Measurements from ENCODE around the gene LRRK1. TPM values are rescaled to one million over a fixed set of nuclear protein-coding genes. Genes with fewer than 3 reads are reported as not detected.
A peak's percentile ranks its signal among the peaks of the same experiment; 100 is the strongest.

LRRK1 gene
- total RNA-seq, 1 experiment from 2014 or later = 7.0 TPM

GRCh38 chr15:100911086-100911485, 8.1 kb upstream of the LRRK1 start:
- Histone ChIP-seq H2AFZ (ENCODE audit: low read length) (no peak overlapping the region), H3K79me2 (ENCODE audit: low read length) (no peaks in the 10 kb centered on the region), H3K9ac (ENCODE audit: low read length) (no peak overlapping the region), H3K9me3 (ENCODE audit: low read length) (no peaks in the 10 kb centered on the region), H3K4me3 (ENCODE audit: low read length) (no peak overlapping the region), H3K9me2 (replicated peaks; ENCODE audit: low read length) (no peaks in the 10 kb centered on the region), H4K20me1 (ENCODE audit: low read length) (peaks cover 55% of the 10 kb centered on the region), H3K27ac (ENCODE audit: low read length) (no peak overlapping the region), H3K27me3 (ENCODE audit: low read length) (no peaks in the 10 kb centered on the region), H3K4me1 (ENCODE audit: insufficient read depth, low read length) (peaks cover 11% of the 10 kb centered on the region; the same call in 1 of the 2 replicates), H3F3A (ENCODE audit: low read length, unreplicated experiment) (peaks cover 90% of the 10 kb centered on the region), H3K4me2 (ENCODE audit: low read length) (no peak overlapping the region), H3K36me3 (ENCODE audit: low read depth, low read length) (peaks cover 88% of the 10 kb centered on the region)
- BruUV-seq (replicated peaks) = no TSS peak
- CTCF ChIA-PET = no interaction called here
- TF ChIP-seq CTCF (conservative IDR thresholded peaks at IDR 0.05; ENCODE audit: low read depth, low read length) (no peak), EZH2 (IDR thresholded peaks at IDR 0.05; ENCODE audit: low read length, unreplicated experiment) (no peak), EZH2phosphoT487 (IDR thresholded peaks at IDR 0.05; ENCODE audit: borderline replicate concordance, low read length) (no peak)
- DNase-seq (no peak), ATAC-seq (no peak)
- POLR2A ChIA-PET (ENCODE audit: unreplicated experiment) = no interaction called here
- intact Hi-C loops (cut with micrococcal nuclease) = no loop called here

- peak overlapping the region; percentile 28; the same call in 1 of the 2 replicates for H3K27ac ChIP-seq (ENCODE audit: low read length)
- ATAC-seq (no peak), DNase-seq (peak; percentile 61)
- H3K9me3 ChIP-seq (ENCODE audit: low read length) = no peaks in the 10 kb centered on the region
- peaks cover 43% of the 10 kb centered on the region for H4K20me1 ChIP-seq (ENCODE audit: low read length)
- peaks cover 79% of the 10 kb centered on the region for H3F3A ChIP-seq (ENCODE audit: low read length, unreplicated experiment)
- H3K79me2 ChIP-seq (ENCODE audit: low read length) = no peaks in the 10 kb centered on the region
- no peak overlapping the region for H3K9ac ChIP-seq (ENCODE audit: low read length)
- no peak overlapping the region for H3K4me2 ChIP-seq (ENCODE audit: low read length)
- no peaks in the 10 kb centered on the region for H3K27me3 ChIP-seq (ENCODE audit: low read length)
- H3K9me2 ChIP-seq (replicated peaks; ENCODE audit: low read length) = no peaks in the 10 kb centered on the region
- TF ChIP-seq CTCF (conservative IDR thresholded peaks at IDR 0.05; ENCODE audit: low read depth, low read length) (no peak), EZH2 (IDR thresholded peaks at IDR 0.05; ENCODE audit: low read length, unreplicated experiment) (no peak), EZH2phosphoT487 (IDR thresholded peaks at IDR 0.05; ENCODE audit: borderline replicate concordance, low read length) (no peak)
- no TSS peak for BruUV-seq (replicated peaks)
- CTCF ChIA-PET = no interaction called here
- POLR2A ChIA-PET (ENCODE audit: unreplicated experiment) = no interaction called here
- H3K4me3 ChIP-seq (ENCODE audit: low read length) = no peak overlapping the region
- intact Hi-C loops (cut with micrococcal nuclease) = no loop called here
- H3K4me1 ChIP-seq (ENCODE audit: insufficient read depth, low read length) = peaks cover 22% of the 10 kb centered on the region; the same call in 1 of the 2 replicates
- H2AFZ ChIP-seq (ENCODE audit: low read length) = no peak overlapping the region
- H3K36me3 ChIP-seq (ENCODE audit: low read depth, low read length) = peaks cover 63% of the 10 kb centered on the region
These were observed 5.2 kb upstream of the LRRK1 start for GRCh38 chr15:100913961-100914360.

GRCh38 chr15:100914876-100915275, 4.3 kb upstream of the LRRK1 start:
- DNase-seq (no peak), ATAC-seq (peak; percentile 3; the same call in 1 of the 2 replicates)
- no peaks in the 10 kb centered on the region for H3K27me3 ChIP-seq (ENCODE audit: low read length)
- no peak overlapping the region for H2AFZ ChIP-seq (ENCODE audit: low read length)
- H3K9me3 ChIP-seq (ENCODE audit: low read length) = no peaks in the 10 kb centered on the region
- peaks cover 55% of the 10 kb centered on the region for H3K36me3 ChIP-seq (ENCODE audit: low read depth, low read length)
- peak overlapping the region; percentile 28; the same call in 1 of the 2 replicates for H3K27ac ChIP-seq (ENCODE audit: low read length)
- ChIA-PET CTCF (no interaction called here), POLR2A (ENCODE audit: unreplicated experiment) (no interaction called here)
- H3K4me2 ChIP-seq (ENCODE audit: low read length) = no peak overlapping the region
- H4K20me1 ChIP-seq (ENCODE audit: low read length) = peaks cover 37% of the 10 kb centered on the region
- no peak overlapping the region for H3K9ac ChIP-seq (ENCODE audit: low read length)
- H3K4me3 ChIP-seq (ENCODE audit: low read length) = no peak overlapping the region
- peaks cover 72% of the 10 kb centered on the region for H3F3A ChIP-seq (ENCODE audit: low read length, unreplicated experiment)
- H3K9me2 ChIP-seq (replicated peaks; ENCODE audit: low read length) = no peaks in the 10 kb centered on the region
- peaks cover 2% of the 10 kb centered on the region for H3K79me2 ChIP-seq (ENCODE audit: low read length)
- H3K4me1 ChIP-seq (ENCODE audit: insufficient read depth, low read length) = peaks cover 22% of the 10 kb centered on the region; the same call in 1 of the 2 replicates
- TF ChIP-seq CTCF (conservative IDR thresholded peaks at IDR 0.05; ENCODE audit: low read depth, low read length) (peak; percentile 53; the same call in 1 of the 2 replicates), EZH2phosphoT487 (IDR thresholded peaks at IDR 0.05; ENCODE audit: borderline replicate concordance, low read length) (no peak), EZH2 (IDR thresholded peaks at IDR 0.05; ENCODE audit: low read length, unreplicated experiment) (no peak)
- intact Hi-C loops (cut with micrococcal nuclease) = loop anchor here (5.0 kb wide), 1 partner anchor 288 kb away; no protein-coding TSS in a partner anchor
- no TSS peak for BruUV-seq (replicated peaks)
